Left ventricle myocardium inferior (tissue), 1 donor: ENCODE results near the gene SBNO2. TPM values are rescaled to one million over a fixed set of nuclear protein-coding genes. Genes with fewer than 3 reads are reported as not detected.

Source experiments
- DNase-seq: peaks from one replicate; pipeline ENCODE4 v3.0.0-alpha.2; 2020
- H3K27ac ChIP-seq: fragments of 200-600 bp; replicated peaks from 2 replicates; pipeline ENCODE4 v1.8.0; 2021
- H3K27me3 ChIP-seq: fragments of 200-600 bp; 2 replicates; pipeline ENCODE4 v1.8.0; 2021; ENCODE audit warnings: low read depth
- H3K36me3 ChIP-seq: fragments of 200-600 bp; 2 replicates; pipeline ENCODE4 v1.8.0; 2021
- H3K4me1 ChIP-seq: fragments of 200-600 bp; 2 replicates; pipeline ENCODE4 v1.8.0; 2021
- H3K4me3 ChIP-seq: fragments of 200-600 bp; 2 replicates; pipeline ENCODE4 v1.8.0; 2021; ENCODE audit warnings: mild to moderate bottlenecking, moderate library complexity
- H3K9me3 ChIP-seq: fragments of 200-600 bp; replicated peaks from 2 replicates; pipeline ENCODE4 v1.8.0; 2021
- intact Hi-C: fragments of 100-400 bp; cut with micrococcal nuclease; formaldehyde crosslinking; loops from one replicate; pipeline ENCODE4 v1.11.0; 2022
- total RNA-seq: library from RNA; stranded (reverse); fragmentation: NEBNext Ultra II Directional; extraction: Animal tissue kit (Norgen Biotek cat#: 25700); gene quantifications from one replicate; pipeline ENCODE4 v1.2.1, GENCODE V29; 2021
- TF ChIP-seq, protein P1 (sequence below): fragments of 200-600 bp; IDR thresholded peaks from 2 replicates; pipeline ENCODE4 v1.8.0; 2021; ENCODE audit warnings: antibody characterized with exemption, mild to moderate bottlenecking, borderline replicate concordance
- donor health status: DM: no; HTN: yes; CAD: no; lungs with severe emphysema.

SBNO2 gene
- total RNA-seq, 1 donor from 2014 or later = 16.9 TPM

DNA sequence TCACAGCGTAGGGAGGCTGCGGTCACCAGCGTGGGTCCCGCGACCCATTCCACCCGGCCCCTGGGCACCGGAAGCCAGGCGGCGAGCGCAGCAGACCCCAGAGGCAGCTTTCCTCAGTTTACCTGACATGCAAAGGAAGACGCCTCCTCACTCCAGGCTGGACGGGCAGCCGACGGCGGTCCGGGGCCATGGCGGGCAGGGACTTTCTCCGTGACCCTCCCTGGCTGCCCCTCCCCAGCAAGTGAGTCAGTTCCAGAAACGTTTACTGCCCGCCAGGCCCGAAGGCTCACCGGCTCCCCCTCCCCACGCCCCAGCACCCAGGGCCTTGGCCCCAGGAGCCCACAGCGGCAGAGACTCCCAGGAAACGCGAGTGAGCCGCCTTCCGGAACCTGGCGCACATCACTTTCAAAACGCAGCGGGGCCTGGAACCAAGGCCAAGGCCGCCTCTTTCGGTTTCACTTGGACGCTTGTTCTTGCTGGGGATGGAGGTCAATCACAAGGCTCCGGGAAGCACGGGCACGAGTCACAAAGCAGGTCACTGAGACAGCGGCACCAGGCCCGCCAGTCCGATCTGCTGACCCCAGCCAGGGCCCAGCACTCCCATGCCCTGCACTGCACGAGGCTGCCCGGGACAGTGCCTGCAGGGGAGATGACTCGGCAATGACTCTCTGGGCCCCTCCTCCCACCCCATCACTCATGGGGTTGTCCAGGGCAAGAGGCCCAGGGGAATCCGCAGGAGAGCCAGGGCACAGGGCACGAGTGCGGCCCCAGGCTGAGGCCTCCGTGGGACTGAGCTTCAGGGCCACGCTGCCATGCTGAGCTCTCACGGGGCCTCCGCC lies 5.3 kb downstream of the SBNO2 start:
- peaks cover 35% of the 10 kb centered on the region for H3K4me1 ChIP-seq
- H3K9me3 ChIP-seq = no peaks in the 10 kb centered on the region
- intact Hi-C loops = no loop called here
- H3K27ac ChIP-seq = no peak overlapping the region
- DNase-seq = no peak
- H3K36me3 ChIP-seq = no peaks in the 10 kb centered on the region
- H3K4me3 ChIP-seq = no peak overlapping the region
- H3K27me3 ChIP-seq = no peaks in the 10 kb centered on the region
- TF ChIP-seq, protein P1, sequence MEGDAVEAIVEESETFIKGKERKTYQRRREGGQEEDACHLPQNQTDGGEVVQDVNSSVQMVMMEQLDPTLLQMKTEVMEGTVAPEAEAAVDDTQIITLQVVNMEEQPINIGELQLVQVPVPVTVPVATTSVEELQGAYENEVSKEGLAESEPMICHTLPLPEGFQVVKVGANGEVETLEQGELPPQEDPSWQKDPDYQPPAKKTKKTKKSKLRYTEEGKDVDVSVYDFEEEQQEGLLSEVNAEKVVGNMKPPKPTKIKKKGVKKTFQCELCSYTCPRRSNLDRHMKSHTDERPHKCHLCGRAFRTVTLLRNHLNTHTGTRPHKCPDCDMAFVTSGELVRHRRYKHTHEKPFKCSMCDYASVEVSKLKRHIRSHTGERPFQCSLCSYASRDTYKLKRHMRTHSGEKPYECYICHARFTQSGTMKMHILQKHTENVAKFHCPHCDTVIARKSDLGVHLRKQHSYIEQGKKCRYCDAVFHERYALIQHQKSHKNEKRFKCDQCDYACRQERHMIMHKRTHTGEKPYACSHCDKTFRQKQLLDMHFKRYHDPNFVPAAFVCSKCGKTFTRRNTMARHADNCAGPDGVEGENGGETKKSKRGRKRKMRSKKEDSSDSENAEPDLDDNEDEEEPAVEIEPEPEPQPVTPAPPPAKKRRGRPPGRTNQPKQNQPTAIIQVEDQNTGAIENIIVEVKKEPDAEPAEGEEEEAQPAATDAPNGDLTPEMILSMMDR = no peak

DNA sequence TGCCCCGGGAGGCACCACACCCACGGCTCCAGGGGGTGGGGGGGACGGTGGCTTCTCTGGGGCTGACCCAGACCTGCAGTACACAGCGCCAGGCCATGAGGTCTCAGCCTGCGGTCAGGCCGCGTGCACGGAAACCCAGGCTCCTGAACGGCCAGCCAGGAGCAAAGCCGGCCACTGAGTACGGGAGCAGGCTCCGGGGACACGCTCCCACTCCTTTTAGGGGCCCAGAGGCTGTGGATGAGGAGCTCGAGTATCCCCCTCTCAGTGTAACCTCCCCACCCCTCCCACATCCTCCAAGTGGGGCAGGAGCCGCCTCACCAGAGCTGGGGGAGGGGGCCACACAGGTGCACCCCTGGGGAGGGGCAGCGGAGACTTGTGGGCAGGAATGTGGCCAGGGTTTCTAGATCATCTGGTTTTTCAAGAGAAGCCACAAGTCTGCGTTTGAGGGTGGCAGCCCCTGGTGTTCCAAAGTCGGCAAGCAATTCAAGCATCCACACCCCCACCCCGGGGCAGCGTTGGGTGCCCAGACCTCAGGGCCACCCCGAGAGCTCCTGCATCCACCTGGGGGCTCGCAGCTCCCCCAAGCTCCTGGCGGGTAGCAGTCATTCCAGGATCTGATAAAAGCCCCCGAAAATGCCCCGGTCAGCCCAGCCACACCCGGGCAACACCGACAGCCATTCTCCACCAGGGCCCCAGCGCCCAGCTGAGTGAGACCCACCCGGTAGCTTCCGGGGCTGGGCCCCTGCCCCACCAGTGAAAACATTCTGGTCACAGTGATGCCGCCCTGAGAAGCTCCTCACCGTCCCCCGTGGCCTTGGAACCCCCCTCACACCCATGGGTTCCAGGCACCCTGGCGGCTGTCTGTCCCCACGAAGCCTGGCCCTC lies 6.1 kb downstream of the SBNO2 start:
- Histone ChIP-seq H3K4me1 (peaks cover 35% of the 10 kb centered on the region), H3K9me3 (no peaks in the 10 kb centered on the region), H3K27me3 (no peaks in the 10 kb centered on the region), H3K27ac (no peak overlapping the region), H3K4me3 (no peak overlapping the region), H3K36me3 (no peaks in the 10 kb centered on the region)
- no peak for DNase-seq
- intact Hi-C loops = no loop called here
- TF ChIP-seq, protein P1 = no peak

DNA sequence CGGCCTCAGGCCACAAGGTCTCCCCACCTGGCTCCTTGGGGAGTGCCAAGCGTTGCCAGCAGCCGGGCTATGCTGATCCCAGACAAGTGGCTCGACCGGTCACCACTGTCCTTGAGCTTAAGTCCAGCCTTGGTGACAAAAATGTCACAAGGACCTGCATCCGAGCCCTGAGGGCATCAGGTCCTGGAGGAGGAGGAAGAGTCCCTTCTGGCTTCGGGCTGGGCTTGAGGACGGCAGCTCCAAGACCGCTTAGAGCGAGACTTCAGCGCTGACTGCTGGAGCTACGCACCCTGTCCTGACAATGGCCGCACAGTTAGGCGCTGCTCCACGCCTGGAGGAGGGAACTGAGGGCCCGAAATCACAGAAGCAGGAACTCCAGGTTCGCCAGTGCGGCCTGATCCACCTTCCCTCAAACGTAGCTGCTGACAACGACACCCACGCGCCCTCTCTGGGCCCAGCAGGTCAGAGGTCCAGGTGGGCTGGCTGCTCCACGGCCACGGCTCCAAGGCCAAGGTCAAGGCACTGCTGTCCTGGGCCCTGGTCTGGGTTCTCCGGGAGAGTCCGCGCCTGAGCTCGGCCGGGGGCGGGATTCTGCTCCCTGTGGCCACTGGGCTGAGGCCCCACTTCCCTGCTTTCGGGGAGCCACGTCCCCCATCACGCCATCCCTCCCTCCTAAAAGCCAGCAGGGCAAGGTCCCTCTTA lies 7.0 kb downstream of the SBNO2 start:
- intact Hi-C loops = no loop called here
- H3K36me3 ChIP-seq = no peaks in the 10 kb centered on the region
- H3K4me1 ChIP-seq = peaks cover 32% of the 10 kb centered on the region
- TF ChIP-seq, protein P1 = no peak
- no peak overlapping the region for H3K27ac ChIP-seq
- H3K4me3 ChIP-seq = no peak overlapping the region
- no peak for DNase-seq
- no peaks in the 10 kb centered on the region for H3K9me3 ChIP-seq
- no peaks in the 10 kb centered on the region for H3K27me3 ChIP-seq

DNA sequence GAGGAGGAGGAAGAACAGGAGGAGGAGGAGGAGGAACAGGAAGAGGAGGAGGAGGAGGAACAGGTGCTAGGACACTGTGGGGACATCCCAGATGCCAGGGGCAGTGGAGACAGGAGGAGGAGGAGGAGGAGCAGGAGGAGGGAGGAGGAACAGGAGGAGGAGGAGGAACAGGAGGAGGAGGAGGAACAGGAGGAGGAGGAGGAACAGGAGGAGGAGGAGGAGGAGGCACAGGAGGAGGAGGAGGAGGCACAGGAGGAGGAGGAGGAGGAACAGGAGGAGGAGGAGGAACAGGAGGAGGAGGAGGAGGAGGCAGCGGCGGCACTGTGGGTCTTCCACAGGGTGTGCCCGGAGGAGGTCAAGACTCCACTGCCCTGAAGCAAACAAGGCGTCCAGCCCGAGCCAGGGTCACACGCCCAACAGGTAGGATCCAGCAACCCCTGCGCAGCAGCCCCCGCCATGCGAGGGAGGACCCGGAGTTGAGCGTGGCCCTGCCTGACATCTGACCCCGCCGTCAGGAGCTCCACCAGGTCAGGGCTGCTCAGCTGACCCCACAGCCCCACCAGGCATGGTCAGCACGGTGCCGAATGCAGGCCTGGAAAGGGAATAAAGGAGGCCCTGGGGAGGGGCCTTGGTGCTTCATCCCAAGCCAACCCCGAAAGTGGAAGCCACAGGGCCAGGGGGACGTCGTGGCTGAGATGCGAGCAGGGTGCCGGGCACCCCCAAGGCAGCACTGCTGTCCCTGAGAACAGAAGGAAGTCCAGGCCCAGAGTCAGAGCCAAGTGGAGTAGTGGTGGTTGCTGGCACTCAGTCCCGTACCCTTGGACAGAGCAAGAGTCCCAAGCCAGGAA lies 9.2 kb downstream of the SBNO2 start:
- intact Hi-C loops = no loop called here
- no peak overlapping the region for H3K27ac ChIP-seq
- no peaks in the 10 kb centered on the region for H3K9me3 ChIP-seq
- H3K4me3 ChIP-seq = no peak overlapping the region
- TF ChIP-seq, protein P1 = no peak
- H3K27me3 ChIP-seq = no peaks in the 10 kb centered on the region
- H3K4me1 ChIP-seq = peaks cover 23% of the 10 kb centered on the region
- H3K36me3 ChIP-seq = no peaks in the 10 kb centered on the region
- no peak for DNase-seq
